HG02884 (cell line): Measurements from ENCODE around the gene KCTD16.

ENCODE experiments used
- ATAC-seq: cut with Tn5 transposase; IDR thresholded peaks from one replicate; pipeline ENCODE4 v1.9.1; 2021; ENCODE audit warnings: mild to moderate bottlenecking, moderate library complexity; ENCODE audit not compliant: unreplicated experiment

The KCTD16 gene

GRCh38 chr5:144205141-144205551 is 34.5 kb downstream of the KCTD16 start:
- ATAC-seq: no peak

- no peak for ATAC-seq
These were observed 35.5 kb downstream of the KCTD16 start for GRCh38 chr5:144206141-144206540.

- ATAC-seq: no peak
These were observed 37.3 kb downstream of the KCTD16 start for GRCh38 chr5:144207875-144208444.

- no peak for ATAC-seq
These were observed 38.7 kb downstream of the KCTD16 start for GRCh38 chr5:144209361-144209760.

GRCh38 chr5:144210655-144211054 is 40.0 kb downstream of the KCTD16 start:
- ATAC-seq: no peak

- no peak for ATAC-seq
These were observed 49.2 kb downstream of the KCTD16 start for GRCh38 chr5:144219869-144220268.

- no peak for ATAC-seq
These were observed 56.8 kb downstream of the KCTD16 start for GRCh38 chr5:144227363-144227999.

- ATAC-seq: no peak
These were observed 60.1 kb downstream of the KCTD16 start for GRCh38 chr5:144230806-144231205.

- ATAC-seq: no peak
These were observed 61.6 kb downstream of the KCTD16 start for GRCh38 chr5:144232285-144232684.

- no peak for ATAC-seq
These were observed 65.8 kb downstream of the KCTD16 start for GRCh38 chr5:144236499-144236898.

- no peak for ATAC-seq
These were observed 67.2 kb downstream of the KCTD16 start for GRCh38 chr5:144237851-144238250.

GRCh38 chr5:144247131-144247530 is 76.5 kb downstream of the KCTD16 start:
- ATAC-seq: no peak

GRCh38 chr5:144248015-144248414 is 77.3 kb downstream of the KCTD16 start:
- ATAC-seq: no peak

GRCh38 chr5:144249755-144250464 is 79.2 kb downstream of the KCTD16 start:
- no peak for ATAC-seq

- ATAC-seq: no peak
These were observed 83.9 kb downstream of the KCTD16 start for GRCh38 chr5:144254552-144254951.

- ATAC-seq: no peak
These were observed 89.4 kb downstream of the KCTD16 start for GRCh38 chr5:144260121-144260520.

- no peak for ATAC-seq
These were observed 95.1 kb downstream of the KCTD16 start for GRCh38 chr5:144265643-144266247.

- no peak for ATAC-seq
These were observed 97.4 kb downstream of the KCTD16 start for GRCh38 chr5:144267961-144268513.

- no peak for ATAC-seq
These were observed 102.8 kb downstream of the KCTD16 start for GRCh38 chr5:144273232-144274027.

- ATAC-seq: no peak
These were observed 104.7 kb downstream of the KCTD16 start for GRCh38 chr5:144275329-144275728.
